ENCODE measurements around the gene COL1A1.

GRCh38 chr17:50184064-50184463 lies 17.4 kb downstream of the COL1A1 start:
- TF ChIP-seq CTCF (IDR thresholded peaks at IDR 0.05) (no peak), EP300 (IDR thresholded peaks at IDR 0.05) (no peak), POLR2AphosphoS5 (IDR thresholded peaks at IDR 0.05) (no peak)
